Measurements from ENCODE around the gene RSPH1. TPM values are rescaled to one million over a fixed set of nuclear protein-coding genes. Genes with fewer than 3 reads are reported as not detected.

Gene RSPH1
- total RNA-seq, 1 experiment from 2014 or later, result 0.31 TPM

DNA sequence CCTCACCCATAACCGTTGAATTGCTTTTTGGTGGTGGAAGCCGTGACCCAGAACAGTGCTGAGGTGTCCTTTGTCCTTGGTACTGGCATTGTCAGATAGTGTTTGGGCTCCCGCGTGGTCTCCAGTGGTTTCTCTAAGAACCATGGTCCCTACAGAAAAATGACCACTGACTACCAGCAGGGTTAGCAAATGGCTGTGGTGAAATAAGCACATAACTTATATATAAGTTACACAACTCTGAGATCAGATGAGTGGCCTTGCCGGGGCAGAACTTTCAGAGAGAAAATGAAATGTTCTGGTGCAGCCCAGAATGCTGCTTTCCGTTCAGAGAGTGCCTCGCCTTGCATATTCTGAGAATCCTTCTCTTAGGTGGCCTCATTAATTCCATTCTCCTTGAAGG, 22.6 kb upstream of the RSPH1 start:
- Histone ChIP-seq H3K23ac (ENCODE audit: insufficient read length, low read depth, low read length) (no peak overlapping the region), H4K91ac (ENCODE audit: insufficient read length, low read depth, low read length) (no peak overlapping the region), H3K4me1 (ENCODE audit: insufficient read depth, low read length) (peaks cover 9% of the 10 kb centered on the region; the same call in 1 of the 2 replicates), H3K79me2 (ENCODE audit: insufficient read depth, low read length) (no peaks in the 10 kb centered on the region), H3K14ac (ENCODE audit: insufficient read depth, low read length) (no peak overlapping the region), H3K56ac (ENCODE audit: insufficient read length, low read depth, low read length) (no peak overlapping the region), H2BK120ac (ENCODE audit: low read depth, low read length, poor library complexity, severe bottlenecking) (no peak overlapping the region), H3K9me3 (ENCODE audit: control insufficient read depth, low read depth, low read length) (no peaks in the 10 kb centered on the region), H4K8ac (replicated peaks; ENCODE audit: insufficient read length, low read depth, low read length) (no peak overlapping the region), H3T11ph (ENCODE audit: low read length) (no peak overlapping the region), H2BK15ac (ENCODE audit: low read depth, low read length) (no peak overlapping the region), H2AK5ac (ENCODE audit: insufficient read length, low read length) (no peak overlapping the region), H3K27ac (ENCODE audit: insufficient read length, low read depth, low read length) (no peak overlapping the region), H3K9ac (ENCODE audit: extremely low read depth, insufficient read length, low read length) (no peak overlapping the region), H2BK20ac (ENCODE audit: low read depth, low read length, poor library complexity, severe bottlenecking) (no peak overlapping the region), H3K27me3 (ENCODE audit: insufficient read depth, low read length) (no peaks in the 10 kb centered on the region), H2BK12ac (ENCODE audit: insufficient read length, low read depth, low read length) (no peak overlapping the region), H3K23me2 (ENCODE audit: insufficient read length, low read depth, low read length, poor library complexity, severe bottlenecking) (peaks cover 10% of the 10 kb centered on the region), H2AFZ (ENCODE audit: low read length) (no peak overlapping the region), H2BK5ac (ENCODE audit: insufficient read length, low read length) (no peak overlapping the region), H3K79me1 (ENCODE audit: insufficient read depth, low read depth, low read length, poor library complexity, severe bottlenecking) (no peaks in the 10 kb centered on the region), H3K18ac (ENCODE audit: insufficient read length, low read depth, low read length) (no peak overlapping the region), H4K20me1 (ENCODE audit: control insufficient read depth, insufficient read depth, insufficient read length) (no peaks in the 10 kb centered on the region), H3K4ac (ENCODE audit: low read depth, low read length) (no peak overlapping the region), H3K4me2 (ENCODE audit: insufficient read depth, insufficient read length, low read length) (no peak overlapping the region), H4K5ac (ENCODE audit: insufficient read length, low read depth, low read length) (no peak overlapping the region)
- peaks cover 42 to 47% of the 10 kb centered on the region in 2 experiments for H3K4me1 Mint-ChIP-seq
- no peaks in the 10 kb centered on the region for H3K9me3 Mint-ChIP-seq
- H3K27ac Mint-ChIP-seq, result no peak overlapping the region
- no peak for DNase-seq
- TF ChIP-seq, protein P1, sequence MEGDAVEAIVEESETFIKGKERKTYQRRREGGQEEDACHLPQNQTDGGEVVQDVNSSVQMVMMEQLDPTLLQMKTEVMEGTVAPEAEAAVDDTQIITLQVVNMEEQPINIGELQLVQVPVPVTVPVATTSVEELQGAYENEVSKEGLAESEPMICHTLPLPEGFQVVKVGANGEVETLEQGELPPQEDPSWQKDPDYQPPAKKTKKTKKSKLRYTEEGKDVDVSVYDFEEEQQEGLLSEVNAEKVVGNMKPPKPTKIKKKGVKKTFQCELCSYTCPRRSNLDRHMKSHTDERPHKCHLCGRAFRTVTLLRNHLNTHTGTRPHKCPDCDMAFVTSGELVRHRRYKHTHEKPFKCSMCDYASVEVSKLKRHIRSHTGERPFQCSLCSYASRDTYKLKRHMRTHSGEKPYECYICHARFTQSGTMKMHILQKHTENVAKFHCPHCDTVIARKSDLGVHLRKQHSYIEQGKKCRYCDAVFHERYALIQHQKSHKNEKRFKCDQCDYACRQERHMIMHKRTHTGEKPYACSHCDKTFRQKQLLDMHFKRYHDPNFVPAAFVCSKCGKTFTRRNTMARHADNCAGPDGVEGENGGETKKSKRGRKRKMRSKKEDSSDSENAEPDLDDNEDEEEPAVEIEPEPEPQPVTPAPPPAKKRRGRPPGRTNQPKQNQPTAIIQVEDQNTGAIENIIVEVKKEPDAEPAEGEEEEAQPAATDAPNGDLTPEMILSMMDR (conservative IDR thresholded peaks at IDR 0.05), result no peak
- no peak overlapping the region for H3K4me3 Mint-ChIP-seq
- H3K27me3 Mint-ChIP-seq (ENCODE audit: low read depth), result no peaks in the 10 kb centered on the region
- WGBS (ENCODE audit: extremely low coverage, insufficient read length, low lambda C conversion rate), result no CpG with 5 or more reads among the region's 7 CpGs
- peaks cover 10 to 64% (median 39%) of the 10 kb centered on the region in 3 experiments; a peak in 6 of 7 replicates for H3K36me3 Mint-ChIP-seq (ENCODE audit: insufficient read depth in 1 of 3, low read depth in 3 of 3)

All from H9 (cell line).